IMR-90 (cell line): ENCODE results near the gene GIMAP4. TPM values are rescaled to one million over a fixed set of nuclear protein-coding genes. Genes with fewer than 3 reads are reported as not detected.

Source experiments
- ATAC-seq: fragments of 200-7000 bp; cut with Tn5 transposase; 2 replicates; pipeline ENCODE4 v1.9.1; 2020; ENCODE audit warnings: low read depth, mild to moderate bottlenecking, moderate library complexity
- BruUV-seq: library from RNA; stranded (reverse); fragments of 400-500 nt; replicated peaks from 2 replicates; lab custom pipeline; 2021; lab: Mats Ljungman, UMichigan
- CTCF ChIA-PET: fragments of 300-600 bp; formaldehyde crosslinking; extraction: SDS; loops from one replicate; lab custom pipeline; 2021; ENCODE audit warnings: antibody characterized with exemption; lab: Yijun Ruan, JAX
- POLR2A ChIA-PET: fragments of 300-600 bp; sonication (Branson Sonifier 250); formaldehyde crosslinking; loops from one replicate; lab custom pipeline; 2022; ENCODE audit warnings: antibody characterized with exemption; ENCODE audit not compliant: unreplicated experiment; lab: Charles Lee
- DNase-seq: peaks from one replicate; pipeline ENCODE4 v3.0.0; 2013
- H2AFZ ChIP-seq: replicated peaks from 2 replicates; pipeline ENCODE3; 2013; ENCODE audit warnings: low read length, mild to moderate bottlenecking; ENCODE audit not compliant: poor library complexity
- H2AK5ac ChIP-seq: 2 replicates; pipeline ENCODE4 v1.6.1; 2013; ENCODE audit warnings: low read depth, low read length, inconsistent platforms
- H2AK9ac ChIP-seq: replicated peaks from 2 replicates; pipeline ENCODE3; 2013; ENCODE audit warnings: mild to moderate bottlenecking, low read depth, low read length, moderate library complexity; ENCODE audit not compliant: poor library complexity
- H2BK120ac ChIP-seq: 2 replicates; pipeline ENCODE4 v1.6.1; 2013; ENCODE audit warnings: low read depth, low read length, inconsistent platforms
- H2BK15ac ChIP-seq: 3 replicates; pipeline ENCODE4 v1.6.1; 2013; ENCODE audit warnings: low read depth, low read length, inconsistent platforms
- H2BK20ac ChIP-seq: 2 replicates; pipeline ENCODE4 v1.6.1; 2013; ENCODE audit warnings: low read depth, mild to moderate bottlenecking, inconsistent platforms, low read length, moderate library complexity
- H2BK5ac ChIP-seq: 2 replicates; pipeline ENCODE4 v1.6.1; 2013; ENCODE audit warnings: mild to moderate bottlenecking, low read depth, low read length, inconsistent platforms; ENCODE audit not compliant: poor library complexity, severe bottlenecking
- H3K14ac ChIP-seq: replicated peaks from 2 replicates; pipeline ENCODE4 v1.6.1; 2013; ENCODE audit warnings: low read depth, low read length, inconsistent platforms
- H3K18ac ChIP-seq: 2 replicates; pipeline ENCODE4 v1.6.1; 2013; ENCODE audit warnings: low read depth, low read length, control low read depth
- H3K23ac ChIP-seq: 2 replicates; pipeline ENCODE4 v1.6.1; 2013; ENCODE audit warnings: low read depth, low read length, inconsistent platforms
- H3K27ac ChIP-seq: 2 replicates; pipeline ENCODE4 v1.5.1; 2013; ENCODE audit warnings: mild to moderate bottlenecking, control low read depth, low read length; ENCODE audit not compliant: insufficient read depth
- H3K27me3 ChIP-seq: 2 replicates; pipeline ENCODE4 v1.6.1; 2013; ENCODE audit warnings: low read length; ENCODE audit not compliant: control insufficient read depth, insufficient read depth
- H3K36me3 ChIP-seq: 2 replicates; pipeline ENCODE4 v1.6.1; 2013; ENCODE audit warnings: low read length, mixed read lengths; ENCODE audit not compliant: control insufficient read depth, insufficient read depth
- H3K4ac ChIP-seq: 2 replicates; pipeline ENCODE4 v1.6.1; 2013; ENCODE audit warnings: low read depth, low read length, inconsistent platforms
- H3K4me1 ChIP-seq: 2 replicates; pipeline ENCODE4 v1.6.1; 2013; ENCODE audit warnings: low read length, mixed read lengths; ENCODE audit not compliant: control insufficient read depth, insufficient read depth
- H3K4me2 ChIP-seq: 2 replicates; pipeline ENCODE4 v1.6.1; 2013; ENCODE audit warnings: low read depth, mild to moderate bottlenecking, control low read depth, low read length, moderate library complexity
- H3K4me3 ChIP-seq: 2 replicates; pipeline ENCODE4 v1.5.1; 2013; ENCODE audit warnings: low read depth, mild to moderate bottlenecking, control low read depth, low read length, moderate library complexity; ENCODE audit not compliant: insufficient read depth
- H3K56ac ChIP-seq: 2 replicates; pipeline ENCODE4 v1.6.1; 2013; ENCODE audit warnings: low read length, inconsistent platforms; ENCODE audit not compliant: insufficient read depth; ENCODE audit errors: extremely low read depth
- H3K79me1 ChIP-seq, 2 experiments: 2 replicates each; pipeline ENCODE4 v1.6.1; 2013; ENCODE audit warnings: low read length in 2 of 2, inconsistent platforms in 1 of 2, low read depth in 1 of 2
- H3K9ac ChIP-seq: 2 replicates; pipeline ENCODE4 v1.6.1; 2013; ENCODE audit warnings: low read depth, low read length, control low read depth
- H3K9me1 ChIP-seq: 2 replicates; pipeline ENCODE4 v1.6.1; 2013; ENCODE audit warnings: low read length, inconsistent platforms; ENCODE audit not compliant: insufficient read depth
- H3K9me3 ChIP-seq: 2 replicates; pipeline ENCODE4 v1.6.1; 2013; ENCODE audit warnings: low read length; ENCODE audit not compliant: control insufficient read depth, insufficient read depth
- H4K20me1 ChIP-seq: 2 replicates; pipeline ENCODE4 v1.6.1; 2013; ENCODE audit warnings: low read length, inconsistent platforms; ENCODE audit not compliant: insufficient read depth
- H4K5ac ChIP-seq: 2 replicates; pipeline ENCODE4 v1.6.1; 2013; ENCODE audit warnings: mild to moderate bottlenecking, low read depth, low read length, control low read depth
- H4K8ac ChIP-seq, 2 experiments: 2 replicates each; pipeline ENCODE4 v1.6.1; 2013; ENCODE audit warnings: low read depth in 2 of 2, low read length in 2 of 2, control low read depth in 1 of 2, inconsistent platforms in 1 of 2
- H4K91ac ChIP-seq: 2 replicates; pipeline ENCODE4 v1.6.1; 2013; ENCODE audit warnings: low read depth, low read length, inconsistent platforms; ENCODE audit not compliant: insufficient read depth
- BHLHE40 ChIP-seq: fragments of 150-350 bp; IDR thresholded peaks from 2 replicates; pipeline ENCODE4 v1.6.1; 2016; ENCODE audit warnings: mild to moderate bottlenecking, low read depth, low read length
- CEBPB ChIP-seq: IDR thresholded peaks from 2 replicates; pipeline ENCODE4 v1.6.1; 2012; ENCODE audit warnings: low read depth, low read length, improper control_type of control experiment
- CHD1 ChIP-seq: IDR thresholded peaks from 2 replicates; pipeline ENCODE4 v1.6.1; 2012; ENCODE audit warnings: low read depth, low read length, improper control_type of control experiment
- FOS ChIP-seq: fragments of 150-350 bp; IDR thresholded peaks from 2 replicates; pipeline ENCODE4 v1.6.1; 2016; ENCODE audit warnings: low read depth, low read length
- MAFK ChIP-seq: IDR thresholded peaks from 2 replicates; pipeline ENCODE4 v1.6.1; 2012; ENCODE audit warnings: low read depth, low read length, improper control_type of control experiment
- MAZ ChIP-seq: IDR thresholded peaks from 2 replicates; pipeline ENCODE4 v1.6.1; 2012; ENCODE audit warnings: low read depth, mild to moderate bottlenecking, low read length, improper control_type of control experiment, moderate library complexity, borderline replicate concordance
- MXI1 ChIP-seq: IDR thresholded peaks from 2 replicates; pipeline ENCODE4 v1.6.1; 2012; ENCODE audit warnings: low read depth, mild to moderate bottlenecking, low read length, moderate library complexity, borderline replicate concordance
- NFE2L2 ChIP-seq: fragments of 150-350 bp; IDR thresholded peaks from 2 replicates; pipeline ENCODE4 v1.6.1; 2016; ENCODE audit warnings: low read depth, mild to moderate bottlenecking, low read length
- POLR2A ChIP-seq: IDR thresholded peaks from 2 replicates; pipeline ENCODE4 v1.6.1; 2012; ENCODE audit warnings: mild to moderate bottlenecking, low read depth, low read length
- RAD21 ChIP-seq: IDR thresholded peaks from 2 replicates; pipeline ENCODE4 v1.6.1; 2012; ENCODE audit warnings: low read length, improper control_type of control experiment
- RCOR1 ChIP-seq: IDR thresholded peaks from 2 replicates; pipeline ENCODE4 v1.6.1; 2012; ENCODE audit warnings: mild to moderate bottlenecking, low read length, improper control_type of control experiment; ENCODE audit not compliant: insufficient replicate concordance
- RFX5 ChIP-seq: IDR thresholded peaks from 2 replicates; pipeline ENCODE4 v1.8.0; 2012; ENCODE audit warnings: low read depth, mild to moderate bottlenecking, low read length, moderate library complexity
- SMC3 ChIP-seq: fragments of 150-350 bp; IDR thresholded peaks from 2 replicates; pipeline ENCODE4 v1.6.1; 2016; ENCODE audit warnings: low read depth, mild to moderate bottlenecking, antibody characterized with exemption, low read length, moderate library complexity
- WGBS, 2 experiments: methylation state at CpG; one replicate each; pipeline versions ENCODE4 v1.1.5 to v1.1.7; 2013; ENCODE audit warnings: missing lambda C conversion rate in 2 of 2; ENCODE audit not compliant: insufficient read length in 1 of 2; ENCODE audit errors: extremely low coverage in 2 of 2; 5-methylcytosine and 5-hydroxymethylcytosine counted together
- dilution Hi-C: fragments of 300-500 bp; cut with HindIII; formaldehyde crosslinking; loops from one replicate; pipeline ENCODE4 v1.14.3; 2018; ENCODE audit warnings: low sequenced_read_pairs; ENCODE audit not compliant: unreplicated experiment
- in situ Hi-C: fragments of 300-500 bp; cut with MboI; formaldehyde crosslinking; loops from 3 replicates; pipeline ENCODE4 v1.14.3; 2019; ENCODE audit warnings: low sequenced_read_pairs, inconsistent platforms, mixed read lengths
- intact Hi-C: fragments of 100-400 bp; cut with micrococcal nuclease; formaldehyde crosslinking; loops from 2 replicates; pipeline ENCODE4 v1.10.0; 2022
- polyA plus RNA-seq, 3 experiments: library from polyadenylated mRNA; depleted of rRNA; stranded (reverse); fragments of >200 nt; gene quantifications; 2 replicates each; pipeline ENCODE4 v1.2.3, GENCODE V29; 2012; ENCODE audit warnings: low replicate concordance in 1 of 3
- total RNA-seq: library from RNA; depleted of rRNA; stranded (reverse); fragments of >200 nt; gene quantifications from 2 replicates; pipeline ENCODE4 v1.2.3, GENCODE V29; 2012
- TF ChIP-seq, protein P1 (sequence below): fragments of 150-350 bp; IDR thresholded peaks from 2 replicates; pipeline ENCODE4 v1.6.1; 2016; ENCODE audit warnings: low read depth, mild to moderate bottlenecking, low read length, moderate library complexity, borderline replicate concordance
- TF ChIP-seq, protein P2 (sequence below): fragments of 150-350 bp; IDR thresholded peaks from 2 replicates; pipeline ENCODE4 v1.6.1; 2017; ENCODE audit warnings: mild to moderate bottlenecking, antibody characterized with exemption, low read length, low read depth
- TF ChIP-seq, protein P3 (sequence below): conservative IDR thresholded peaks from 2 replicates; pipeline ENCODE4 v1.5.1; 2012; ENCODE audit warnings: mild to moderate bottlenecking, low read depth, low read length, improper control_type of control experiment

The GIMAP4 gene
- total and polyA plus RNA-seq, 2 of the 4 experiments (the other 2 are of a cell fraction): not detected

DNA sequence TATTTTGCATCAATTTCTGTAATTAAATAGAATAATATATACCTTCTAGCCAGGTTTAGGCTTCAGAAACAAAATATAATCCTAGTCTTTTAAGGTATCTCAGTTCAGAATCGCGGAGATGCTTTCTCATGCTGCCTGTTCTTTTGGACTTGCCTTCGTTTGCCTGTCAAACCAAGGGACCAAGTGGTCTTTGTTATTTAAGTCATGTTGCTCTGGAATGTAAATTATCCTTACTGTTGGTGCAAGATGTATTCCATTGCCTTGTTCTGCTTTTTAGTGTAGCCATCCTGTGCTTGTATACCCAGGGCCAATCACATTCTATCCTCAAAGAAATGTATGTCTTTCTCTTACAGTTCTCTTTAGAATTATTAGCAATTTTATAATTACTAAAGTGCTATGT lies 1.1 kb upstream of the GIMAP4 start:
- TF ChIP-seq, protein P1, sequence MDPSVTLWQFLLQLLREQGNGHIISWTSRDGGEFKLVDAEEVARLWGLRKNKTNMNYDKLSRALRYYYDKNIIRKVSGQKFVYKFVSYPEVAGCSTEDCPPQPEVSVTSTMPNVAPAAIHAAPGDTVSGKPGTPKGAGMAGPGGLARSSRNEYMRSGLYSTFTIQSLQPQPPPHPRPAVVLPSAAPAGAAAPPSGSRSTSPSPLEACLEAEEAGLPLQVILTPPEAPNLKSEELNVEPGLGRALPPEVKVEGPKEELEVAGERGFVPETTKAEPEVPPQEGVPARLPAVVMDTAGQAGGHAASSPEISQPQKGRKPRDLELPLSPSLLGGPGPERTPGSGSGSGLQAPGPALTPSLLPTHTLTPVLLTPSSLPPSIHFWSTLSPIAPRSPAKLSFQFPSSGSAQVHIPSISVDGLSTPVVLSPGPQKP: no peak
- no peak for TF ChIP-seq CHD1
- TF ChIP-seq, protein P2, sequence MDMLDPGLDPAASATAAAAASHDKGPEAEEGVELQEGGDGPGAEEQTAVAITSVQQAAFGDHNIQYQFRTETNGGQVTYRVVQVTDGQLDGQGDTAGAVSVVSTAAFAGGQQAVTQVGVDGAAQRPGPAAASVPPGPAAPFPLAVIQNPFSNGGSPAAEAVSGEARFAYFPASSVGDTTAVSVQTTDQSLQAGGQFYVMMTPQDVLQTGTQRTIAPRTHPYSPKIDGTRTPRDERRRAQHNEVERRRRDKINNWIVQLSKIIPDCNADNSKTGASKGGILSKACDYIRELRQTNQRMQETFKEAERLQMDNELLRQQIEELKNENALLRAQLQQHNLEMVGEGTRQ: no peak
- TF ChIP-seq BHLHE40: no peak
- no peak for TF ChIP-seq CEBPB
- TF ChIP-seq NFE2L2: no peak
- no peak for TF ChIP-seq FOS
- no peak for TF ChIP-seq RCOR1
- TF ChIP-seq MXI1: no peak
- TF ChIP-seq RFX5: no peak
- no peak for TF ChIP-seq MAFK
- TF ChIP-seq, protein P3, sequence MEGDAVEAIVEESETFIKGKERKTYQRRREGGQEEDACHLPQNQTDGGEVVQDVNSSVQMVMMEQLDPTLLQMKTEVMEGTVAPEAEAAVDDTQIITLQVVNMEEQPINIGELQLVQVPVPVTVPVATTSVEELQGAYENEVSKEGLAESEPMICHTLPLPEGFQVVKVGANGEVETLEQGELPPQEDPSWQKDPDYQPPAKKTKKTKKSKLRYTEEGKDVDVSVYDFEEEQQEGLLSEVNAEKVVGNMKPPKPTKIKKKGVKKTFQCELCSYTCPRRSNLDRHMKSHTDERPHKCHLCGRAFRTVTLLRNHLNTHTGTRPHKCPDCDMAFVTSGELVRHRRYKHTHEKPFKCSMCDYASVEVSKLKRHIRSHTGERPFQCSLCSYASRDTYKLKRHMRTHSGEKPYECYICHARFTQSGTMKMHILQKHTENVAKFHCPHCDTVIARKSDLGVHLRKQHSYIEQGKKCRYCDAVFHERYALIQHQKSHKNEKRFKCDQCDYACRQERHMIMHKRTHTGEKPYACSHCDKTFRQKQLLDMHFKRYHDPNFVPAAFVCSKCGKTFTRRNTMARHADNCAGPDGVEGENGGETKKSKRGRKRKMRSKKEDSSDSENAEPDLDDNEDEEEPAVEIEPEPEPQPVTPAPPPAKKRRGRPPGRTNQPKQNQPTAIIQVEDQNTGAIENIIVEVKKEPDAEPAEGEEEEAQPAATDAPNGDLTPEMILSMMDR: no peak
- TF ChIP-seq MAZ: no peak
- no peak for TF ChIP-seq SMC3
- no peak for TF ChIP-seq RAD21
- no peak for TF ChIP-seq POLR2A
- Histone ChIP-seq H2BK5ac (no peak overlapping the region), H3K27me3 (no peaks in the 10 kb centered on the region), H2BK20ac (no peak overlapping the region), H4K91ac (no peak overlapping the region), H3K4me3 (no peak overlapping the region), H3K9me3 (peaks cover 24% of the 10 kb centered on the region), H3K79me1 (no peaks in the 10 kb centered on the region), H4K5ac (no peak overlapping the region), H3K4me1 (no peaks in the 10 kb centered on the region), H3K4me2 (no peak overlapping the region), H3K27ac (no peak overlapping the region), H3K14ac (no peak overlapping the region), H4K20me1 (no peaks in the 10 kb centered on the region), H3K9me1 (no peaks in the 10 kb centered on the region), H2AK5ac (no peak overlapping the region), H3K23ac (no peak overlapping the region), H3K4ac (no peak overlapping the region), H3K36me3 (no peaks in the 10 kb centered on the region), H2BK15ac (no peak overlapping the region), H2AFZ (no peak overlapping the region), H4K8ac (no peak overlapping the region), H3K9ac (no peak overlapping the region), H2AK9ac (no peak overlapping the region), H3K56ac (no peak overlapping the region), H2BK120ac (no peak overlapping the region), H3K18ac (no peak overlapping the region)
- no CpG with 5 or more reads among the region's 3 CpGs for WGBS, 2 experiments
- ATAC-seq (no peak), DNase-seq (no peak)
- POLR2A ChIA-PET: no interaction called here
- intact Hi-C loops (no loop called here), in situ Hi-C loops (no loop called here), dilution Hi-C loops (no loop called here)
- BruUV-seq: no TSS peak
- CTCF ChIA-PET: no interaction called here
